Mesodermal cell (in vitro differentiated cells): Measurements from ENCODE around the gene STAC2. TPM values are rescaled to one million over a fixed set of nuclear protein-coding genes. Genes with fewer than 3 reads are reported as not detected.
"Not testable (repeated sequence)": the region's sequence is repeated elsewhere in the genome, so short reads cannot be mapped to it uniquely, and the experiment has no call there.

Experiments
- H3K27ac ChIP-seq: 2 replicates; pipeline ENCODE4 v1.7.0; 2013; ENCODE audit warnings: mild to moderate bottlenecking, low read depth, low read length, moderate library complexity; ENCODE audit not compliant: severe bottlenecking
- H3K36me3 ChIP-seq: 2 replicates; pipeline ENCODE4 v1.7.1; 2013; ENCODE audit warnings: mild to moderate bottlenecking, low read length, moderate library complexity; ENCODE audit not compliant: control insufficient read depth, insufficient read depth
- H3K4me1 ChIP-seq: one replicate; pipeline ENCODE4 v1.7.1; 2013; ENCODE audit warnings: mild to moderate bottlenecking, low read length; ENCODE audit not compliant: insufficient read depth, control insufficient read depth, poor library complexity, severe bottlenecking
- H3K4me3 ChIP-seq: 2 replicates; pipeline ENCODE4 v1.7.0; 2013; ENCODE audit warnings: low read length, control low read depth, mild to moderate bottlenecking; ENCODE audit not compliant: insufficient read depth, poor library complexity, severe bottlenecking; ENCODE audit errors: extremely low read depth
- H3K9me3 ChIP-seq: 2 replicates; pipeline ENCODE4 v1.7.1; 2013; ENCODE audit warnings: mild to moderate bottlenecking, low read length, moderate library complexity; ENCODE audit not compliant: control insufficient read depth
- WGBS, 2 experiments: methylation state at CpG; one replicate each; pipeline ENCODE4 v1.1.5; 2013; ENCODE audit warnings: missing lambda C conversion rate in 2 of 2; ENCODE audit not compliant: insufficient coverage in 2 of 2; 5-methylcytosine and 5-hydroxymethylcytosine counted together
- polyA plus RNA-seq, 2 experiments: library from polyadenylated mRNA; stranded (reverse); fragments of 50-300 nt; gene quantifications; one replicate each; pipeline ENCODE4 v1.2.3, GENCODE V29; 2013

The STAC2 gene, protein sequence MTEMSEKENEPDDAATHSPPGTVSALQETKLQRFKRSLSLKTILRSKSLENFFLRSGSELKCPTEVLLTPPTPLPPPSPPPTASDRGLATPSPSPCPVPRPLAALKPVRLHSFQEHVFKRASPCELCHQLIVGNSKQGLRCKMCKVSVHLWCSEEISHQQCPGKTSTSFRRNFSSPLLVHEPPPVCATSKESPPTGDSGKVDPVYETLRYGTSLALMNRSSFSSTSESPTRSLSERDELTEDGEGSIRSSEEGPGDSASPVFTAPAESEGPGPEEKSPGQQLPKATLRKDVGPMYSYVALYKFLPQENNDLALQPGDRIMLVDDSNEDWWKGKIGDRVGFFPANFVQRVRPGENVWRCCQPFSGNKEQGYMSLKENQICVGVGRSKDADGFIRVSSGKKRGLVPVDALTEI
- polyA plus RNA-seq (2013, experiment 1 of 2) = 1.3 TPM
- polyA plus RNA-seq (2013, experiment 2 of 2) = 0.81 TPM

DNA sequence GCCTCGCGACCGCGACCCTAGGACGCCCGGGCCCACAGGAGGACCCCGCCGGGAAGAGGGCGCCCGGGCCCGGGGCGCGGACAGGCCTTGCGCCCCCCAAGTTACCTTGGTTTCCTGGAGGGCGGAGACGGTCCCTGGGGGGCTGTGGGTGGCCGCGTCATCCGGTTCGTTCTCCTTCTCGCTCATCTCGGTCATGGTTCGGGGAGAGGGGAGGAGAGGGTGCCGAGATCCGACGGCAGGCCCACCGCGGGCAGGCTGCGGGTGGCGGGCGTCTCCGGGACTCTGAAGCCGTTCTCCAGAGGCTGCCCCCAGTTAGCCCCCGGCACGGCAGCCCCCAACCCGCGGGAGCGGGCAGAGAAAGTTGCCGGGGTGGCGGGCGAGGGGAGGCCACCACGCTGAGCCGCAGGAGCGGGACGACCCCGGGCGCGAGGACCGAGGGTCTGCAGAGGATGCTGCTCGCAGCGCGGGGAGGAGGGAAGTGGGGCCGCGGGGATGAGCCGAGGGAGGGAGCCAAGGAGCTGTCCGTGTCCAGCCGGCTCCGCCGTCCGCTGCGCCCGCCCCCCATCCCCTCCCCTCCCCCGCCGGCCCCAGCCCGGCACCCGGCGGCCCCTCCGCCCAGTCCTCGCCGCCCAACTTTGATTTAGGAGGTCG is at the start of gene STAC2:
TSS of gene STAC2 (minus strand) at position 638 of the 651 bp plus-strand sequence. CDS start at position 195, 443 bp downstream.
- WGBS, 2 experiments = 1 to 3% methylated on average over 20 to 39 of the region's 71 CpGs

DNA sequence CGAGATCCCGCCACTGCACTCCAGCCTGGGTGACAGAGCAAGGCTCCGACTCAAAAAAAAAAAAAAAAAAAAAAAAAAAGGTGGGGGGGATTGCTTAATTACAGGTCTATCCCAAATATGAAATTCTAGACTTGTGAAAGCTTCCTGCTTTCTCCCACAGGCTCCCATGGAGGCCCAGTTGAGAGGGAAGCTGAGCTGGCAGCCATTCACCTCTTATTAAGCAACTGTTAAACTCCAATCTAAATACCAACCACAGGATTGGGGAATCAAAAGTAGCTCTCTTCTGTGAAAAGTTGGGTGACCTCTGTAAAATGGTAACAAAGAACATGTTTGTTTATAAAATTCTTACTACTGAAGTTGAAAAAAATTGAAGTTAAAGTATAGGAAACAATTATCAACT is 45.8 kb upstream of the STAC2 start:
- Histone ChIP-seq H3K36me3 (peaks cover 28% of the 10 kb centered on the region), H3K9me3 (no peaks in the 10 kb centered on the region), H3K4me1 (no peaks in the 10 kb centered on the region), H3K27ac (no peak overlapping the region), H3K4me3 (no peak overlapping the region)
- no CpG with 5 or more reads among the region's 3 CpGs for WGBS, 2 experiments

More for the DNA sequence above, at the start of gene STAC2:
- peak within 1 kb of the TSS; percentile 31 for H3K4me3 ChIP-seq
- H3K4me1 ChIP-seq = peaks cover 3% of the 10 kb centered on the region
- H3K27ac ChIP-seq = no peak within 1 kb of the TSS
- no peaks in the 10 kb centered on the region for H3K9me3 ChIP-seq
- no peaks in the 10 kb centered on the region for H3K36me3 ChIP-seq

DNA sequence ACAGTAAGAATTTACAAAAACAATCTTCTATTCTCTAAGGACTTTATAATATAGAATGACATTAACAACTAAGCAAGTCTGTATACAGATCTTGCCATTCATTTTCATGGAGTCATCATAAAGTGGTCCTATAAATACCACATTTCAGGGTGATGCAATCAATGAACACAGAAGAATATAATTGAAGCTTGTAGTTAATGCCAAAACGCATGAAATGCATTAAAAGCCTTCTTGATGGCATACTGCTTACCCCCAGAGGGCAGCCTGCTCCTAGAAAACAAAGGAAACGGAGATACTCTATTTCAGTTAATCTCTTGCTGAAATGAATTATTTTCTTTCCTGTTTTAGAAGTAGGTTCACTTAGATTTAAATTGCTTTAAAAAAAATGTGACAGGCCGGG is 45.2 kb upstream of the STAC2 start:
- Histone ChIP-seq H3K36me3 (peaks cover 28% of the 10 kb centered on the region), H3K4me3 (no peak overlapping the region), H3K27ac (no peak overlapping the region), H3K9me3 (no peaks in the 10 kb centered on the region), H3K4me1 (no peaks in the 10 kb centered on the region)
- WGBS, 2 experiments = 67 to 90% methylated on average over 2 to 3 of the region's 3 CpGs

DNA sequence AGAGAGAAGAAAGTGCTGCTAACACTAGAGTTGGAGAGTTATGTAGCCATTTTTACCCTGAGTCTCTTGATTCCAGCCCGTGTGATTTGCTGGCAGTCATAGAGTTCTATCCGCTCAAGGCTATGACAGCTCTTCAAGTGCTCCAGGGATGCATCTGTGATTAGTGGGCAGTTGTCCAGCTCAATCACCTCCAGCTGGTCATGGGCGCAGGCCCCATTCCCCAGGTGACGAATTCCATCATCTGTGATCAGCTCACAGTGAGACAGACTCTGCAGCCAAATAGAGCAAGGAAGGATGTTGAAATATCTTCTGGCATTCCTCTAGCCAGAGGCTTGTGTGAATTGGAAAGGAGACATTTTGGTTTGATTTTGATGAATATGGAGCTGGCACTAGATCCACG is 38.4 kb upstream of the STAC2 start:
- no peaks in the 10 kb centered on the region for H3K9me3 ChIP-seq
- H3K4me1 ChIP-seq = no peaks in the 10 kb centered on the region
- H3K27ac ChIP-seq = no peak overlapping the region
- 95 to 98% methylated on average over 4 of the region's 5 CpGs for WGBS, 2 experiments
- no peak overlapping the region for H3K4me3 ChIP-seq
- H3K36me3 ChIP-seq = peaks cover 40% of the 10 kb centered on the region

DNA sequence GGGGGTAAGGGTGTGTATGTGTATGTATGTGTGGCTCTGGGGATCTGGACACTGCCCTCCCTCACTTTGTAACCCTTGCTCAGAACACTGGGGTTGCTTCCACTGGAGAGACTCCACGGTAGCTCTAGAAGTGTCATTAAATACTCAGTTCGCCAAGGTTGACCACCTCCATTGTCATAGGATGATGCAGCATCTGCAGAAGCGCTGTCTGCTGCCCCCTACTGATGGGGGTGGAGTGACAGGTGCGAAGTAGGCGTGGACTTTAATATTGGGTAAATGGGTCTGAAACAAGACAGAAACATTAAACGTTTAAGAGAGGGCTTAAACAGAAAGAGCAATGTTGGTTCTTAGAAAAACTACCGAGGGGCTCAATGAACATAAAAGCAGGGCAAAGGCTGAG is 35.5 kb upstream of the STAC2 start:
- Histone ChIP-seq H3K27ac (no peak overlapping the region), H3K9me3 (no peaks in the 10 kb centered on the region), H3K4me1 (no peaks in the 10 kb centered on the region), H3K36me3 (peaks cover 53% of the 10 kb centered on the region), H3K4me3 (no peak overlapping the region)
- 82 to 86% methylated on average over 7 of the region's 7 CpGs for WGBS, 2 experiments

DNA sequence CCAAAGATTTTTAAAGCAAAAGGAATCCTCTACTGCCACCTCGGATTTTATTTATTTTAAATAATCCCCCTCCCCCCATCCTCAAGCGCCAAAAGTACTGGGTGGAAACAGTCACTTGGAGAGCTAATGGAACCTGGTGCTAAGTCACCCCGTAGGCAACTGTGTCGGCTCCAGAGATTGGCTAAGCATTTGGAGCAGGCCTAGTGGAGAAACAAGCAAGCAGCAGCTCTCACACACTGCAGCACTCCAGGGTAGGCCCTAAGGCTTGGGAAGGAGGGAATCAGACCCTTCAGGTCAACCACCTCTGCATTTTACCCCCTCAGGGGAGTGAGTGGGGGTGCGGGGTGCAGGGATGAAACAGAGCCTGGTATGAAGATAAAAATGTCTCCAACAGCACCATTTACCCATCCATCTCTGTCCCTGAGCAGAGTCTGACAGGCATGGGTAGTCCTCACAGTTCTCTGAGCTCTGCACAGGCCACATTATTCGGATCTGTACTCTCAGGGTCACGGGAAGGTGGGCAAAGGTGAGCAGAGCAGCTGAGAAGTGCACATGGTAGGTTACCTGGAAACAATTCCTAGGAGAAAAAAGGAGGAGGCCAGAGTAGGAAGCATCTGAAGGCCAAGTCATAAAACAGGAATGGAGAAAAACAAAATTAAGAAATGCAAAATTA is 27.2 kb upstream of the STAC2 start:
- Histone ChIP-seq H3K4me1 (no peaks in the 10 kb centered on the region), H3K36me3 (peaks cover 18% of the 10 kb centered on the region), H3K9me3 (no peaks in the 10 kb centered on the region), H3K27ac (no peak overlapping the region), H3K4me3 (no peak overlapping the region)
- WGBS, 2 experiments = 80 to 84% methylated on average over 4 to 5 of the region's 7 CpGs

DNA sequence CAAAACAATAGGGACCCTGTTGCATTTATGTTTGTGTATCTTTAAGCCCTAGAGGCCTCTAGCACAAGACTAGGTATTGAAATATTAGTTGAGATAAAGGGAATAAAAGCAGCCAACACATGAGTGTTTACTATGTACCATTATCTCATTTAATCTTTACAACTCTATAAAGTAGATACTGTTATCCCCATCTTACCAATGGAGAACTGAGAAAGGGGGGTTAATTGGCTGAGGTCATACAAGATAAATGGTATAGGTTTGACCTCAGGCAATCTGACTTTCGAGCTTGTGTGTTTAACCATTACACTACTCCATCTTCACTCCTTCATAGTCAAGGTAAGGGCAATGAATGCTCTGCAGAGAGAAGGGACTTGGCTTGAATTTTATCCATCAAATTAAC is 26.3 kb upstream of the STAC2 start:
- no CpG with 5 or more reads among the region's 1 CpG for WGBS, 2 experiments
- Histone ChIP-seq H3K4me1 (no peaks in the 10 kb centered on the region), H3K9me3 (no peaks in the 10 kb centered on the region), H3K27ac (no peak overlapping the region), H3K4me3 (no peak overlapping the region), H3K36me3 (peaks cover 10% of the 10 kb centered on the region)

DNA sequence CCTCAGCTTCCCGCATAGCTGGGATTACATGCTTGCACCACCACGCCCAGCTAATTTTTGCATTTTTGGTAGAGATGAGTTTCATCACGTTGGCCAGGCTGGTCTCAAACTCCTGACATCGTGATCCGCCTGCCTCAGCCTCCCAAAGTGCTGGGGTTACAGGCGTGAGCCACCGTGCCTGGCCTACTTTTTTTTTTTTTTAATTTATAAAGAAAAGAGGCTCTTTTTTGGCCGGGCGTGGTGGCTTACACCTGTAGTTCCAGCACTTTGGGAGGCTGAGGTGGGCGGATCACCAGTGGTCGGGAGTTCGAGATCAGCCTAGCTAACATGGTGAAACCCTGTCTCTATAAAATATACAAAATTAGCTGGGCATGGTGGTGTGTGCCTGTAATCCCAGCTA is 24.3 kb upstream of the STAC2 start:
- not testable (repeated sequence) for H3K27ac ChIP-seq, H3K4me1 ChIP-seq, H3K4me3 ChIP-seq, H3K9me3 ChIP-seq, H3K36me3 ChIP-seq
- WGBS, 2 experiments = 93 to 100% methylated on average over 5 of the region's 12 CpGs

DNA sequence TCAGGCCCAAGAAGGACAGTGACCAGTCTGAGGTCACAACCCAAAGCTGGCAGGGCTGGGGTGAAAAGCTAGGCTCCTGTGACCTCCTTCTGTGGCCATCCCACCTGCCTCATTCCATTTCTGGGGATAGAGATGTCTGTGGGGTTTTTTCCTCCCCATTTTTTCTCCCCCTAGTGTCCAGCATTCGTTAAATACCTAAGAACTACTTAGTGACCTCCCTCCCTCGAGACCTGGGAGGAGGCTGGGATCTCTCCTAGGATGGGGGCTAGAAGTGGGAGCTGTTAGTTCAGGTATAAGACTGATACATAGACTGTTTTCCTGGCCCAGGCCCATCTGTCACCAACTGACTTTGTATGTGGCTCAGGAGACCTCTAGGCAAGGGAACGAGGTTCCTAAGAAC is 20.5 kb upstream of the STAC2 start:
- no peaks in the 10 kb centered on the region for H3K36me3 ChIP-seq
- H3K4me1 ChIP-seq = peaks cover 8% of the 10 kb centered on the region
- H3K27ac ChIP-seq = no peak overlapping the region
- WGBS, 2 experiments = 86 to 100% methylated on average over 1 of the region's 3 CpGs
- no peak overlapping the region for H3K4me3 ChIP-seq
- no peaks in the 10 kb centered on the region for H3K9me3 ChIP-seq

DNA sequence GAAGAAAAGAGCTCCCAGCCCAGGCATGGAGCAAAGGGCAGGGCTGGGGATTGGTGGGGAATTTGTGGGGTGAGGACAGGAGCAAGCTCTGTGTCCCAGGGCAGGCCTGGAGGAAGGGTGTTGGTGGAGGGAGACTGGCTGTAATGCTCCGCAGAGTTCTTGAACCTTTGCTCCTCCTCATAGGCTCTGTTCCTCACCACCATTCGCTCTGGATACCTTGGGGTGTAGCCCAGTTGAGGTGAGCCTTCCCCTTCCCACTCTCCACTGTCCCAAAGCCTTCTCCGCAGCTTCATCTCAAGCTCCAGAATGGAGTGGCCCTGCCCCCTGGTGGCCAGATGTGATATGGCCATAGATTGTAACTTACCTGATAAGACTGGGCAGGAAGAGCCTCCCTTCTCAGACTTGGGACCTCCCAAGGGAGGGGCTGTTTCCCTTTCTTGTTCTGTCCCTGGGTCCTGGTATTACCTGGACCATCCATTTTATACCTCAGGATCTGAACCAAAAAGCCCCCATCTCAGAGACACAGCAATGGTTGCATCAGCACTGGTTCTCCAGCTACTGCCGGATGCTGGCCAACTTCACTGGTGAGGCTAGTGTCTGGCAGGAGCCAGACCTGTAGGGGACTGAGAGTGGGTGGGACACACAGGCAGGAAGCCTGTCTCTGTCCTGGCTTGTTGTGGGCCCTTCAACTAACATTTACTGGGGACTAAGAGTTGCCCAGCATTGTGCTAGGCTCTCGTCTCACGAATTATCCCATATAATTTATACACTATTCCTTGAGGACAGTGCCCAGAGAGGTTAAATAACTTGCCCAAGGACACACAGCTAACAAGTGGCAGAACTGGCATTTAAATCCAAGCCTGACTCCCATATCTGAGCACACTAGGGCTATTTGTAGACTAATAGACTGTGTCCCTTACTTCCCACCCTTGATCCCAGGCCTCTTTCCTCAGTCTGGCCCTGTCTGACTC is 19.1 kb upstream of the STAC2 start:
- Histone ChIP-seq H3K9me3 (no peaks in the 10 kb centered on the region), H3K4me1 (peaks cover 8% of the 10 kb centered on the region), H3K4me3 (no peak overlapping the region), H3K36me3 (no peaks in the 10 kb centered on the region), H3K27ac (no peak overlapping the region)
- 58 to 64% methylated on average over 4 to 5 of the region's 6 CpGs for WGBS, 2 experiments
